ENCODE data around the gene UBA6.

DNA sequence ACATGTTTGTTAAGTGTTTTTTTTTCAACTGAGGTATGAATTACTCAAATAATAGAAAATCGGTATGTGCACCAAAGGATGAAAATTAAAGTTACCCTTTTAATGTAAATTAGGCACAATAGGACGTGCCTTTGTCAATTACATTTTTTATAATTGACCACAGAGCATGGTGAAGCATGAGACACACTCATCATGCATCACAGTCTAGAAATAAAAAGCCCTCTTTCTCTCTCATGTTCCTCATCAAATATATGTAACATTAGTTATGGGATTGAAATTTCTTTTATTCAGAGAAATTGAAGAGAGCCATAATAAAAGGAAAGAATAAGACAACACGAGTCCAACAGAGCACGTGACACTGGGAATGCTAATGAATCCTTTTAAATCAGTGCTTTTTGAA, 49.7 kb upstream of the UBA6 start:
- TF ChIP-seq, protein P1, sequence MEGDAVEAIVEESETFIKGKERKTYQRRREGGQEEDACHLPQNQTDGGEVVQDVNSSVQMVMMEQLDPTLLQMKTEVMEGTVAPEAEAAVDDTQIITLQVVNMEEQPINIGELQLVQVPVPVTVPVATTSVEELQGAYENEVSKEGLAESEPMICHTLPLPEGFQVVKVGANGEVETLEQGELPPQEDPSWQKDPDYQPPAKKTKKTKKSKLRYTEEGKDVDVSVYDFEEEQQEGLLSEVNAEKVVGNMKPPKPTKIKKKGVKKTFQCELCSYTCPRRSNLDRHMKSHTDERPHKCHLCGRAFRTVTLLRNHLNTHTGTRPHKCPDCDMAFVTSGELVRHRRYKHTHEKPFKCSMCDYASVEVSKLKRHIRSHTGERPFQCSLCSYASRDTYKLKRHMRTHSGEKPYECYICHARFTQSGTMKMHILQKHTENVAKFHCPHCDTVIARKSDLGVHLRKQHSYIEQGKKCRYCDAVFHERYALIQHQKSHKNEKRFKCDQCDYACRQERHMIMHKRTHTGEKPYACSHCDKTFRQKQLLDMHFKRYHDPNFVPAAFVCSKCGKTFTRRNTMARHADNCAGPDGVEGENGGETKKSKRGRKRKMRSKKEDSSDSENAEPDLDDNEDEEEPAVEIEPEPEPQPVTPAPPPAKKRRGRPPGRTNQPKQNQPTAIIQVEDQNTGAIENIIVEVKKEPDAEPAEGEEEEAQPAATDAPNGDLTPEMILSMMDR (IDR thresholded peaks at IDR 0.05; ENCODE audit: low read depth, low read length, poor library complexity, severe bottlenecking), result no peak
- TF ChIP-seq EZH2phosphoT487 (IDR thresholded peaks at IDR 0.05; ENCODE audit: borderline replicate concordance, low read length), result no peak

All from DOHH2 (cell line).